ENCODE results near the gene NINJ1. TPM values are rescaled to one million over a fixed set of nuclear protein-coding genes. Genes with fewer than 3 reads are reported as not detected.

Gene NINJ1
- total and polyA plus RNA-seq, 2 of the 8 experiments (the other 6 are each of a cell fraction or from before 2014, with no cell fraction given), result 28.2 to 65.6 TPM

- ChIA-PET CTCF (ENCODE audit: partially characterized antibody) (interaction anchor here (0.7 to 4.8 kb wide), 18 partner anchors 8 to 154 kb away, joined by 3 to 35 read pairs (median 4); no protein-coding TSS in a partner anchor), POLR2A (ENCODE audit: partially characterized antibody) (no interaction called here)
- Histone ChIP-seq H3K79me1 (ENCODE audit: low read depth, low read length) (no peaks in the 10 kb centered on the region), H3K79me2 (ENCODE audit: control insufficient read depth in 1 of 2, insufficient read depth in 2 of 2, low read length in 2 of 2) (no peaks in the 10 kb centered on the region), H3K9me3 (ENCODE audit: insufficient read depth in 2 of 2, low read depth in 1 of 2, low read length in 1 of 2) (no peaks in the 10 kb centered on the region), H3K4me3 (ENCODE audit: extremely low read depth in 1 of 4, insufficient read depth in 2 of 4, low read depth in 3 of 4, low read length in 4 of 4) (no peak overlapping the region), H3K27me3 (replicated peaks in 1 of 4; ENCODE audit: control insufficient read depth in 3 of 4, extremely low read depth in 1 of 4, insufficient read depth in 3 of 4, low read length in 3 of 4) (no peaks in the 10 kb centered on the region), H2AFZ (ENCODE audit: low read length) (no peak overlapping the region), H2BK5ac (ENCODE audit: low read depth, low read length) (no peak overlapping the region), H2BK20ac (ENCODE audit: low read length) (0 out of 2 replicates have a peak overlapping the region, but pooled peaks have one; percentile 66), H3K27ac (ENCODE audit: low read depth, low read length) (no peak overlapping the region), H3K4ac (replicated peaks; ENCODE audit: insufficient read length, low read depth, low read length) (no peak overlapping the region), H2AK5ac (ENCODE audit: low read depth, low read length) (no peak overlapping the region), H3K23me2 (ENCODE audit: low read depth, low read length) (no peaks in the 10 kb centered on the region), H2BK120ac (replicated peaks; ENCODE audit: low read depth, low read length) (no peak overlapping the region), H3K23ac (ENCODE audit: insufficient read length) (no peak overlapping the region), H4K91ac (replicated peaks; ENCODE audit: insufficient read length, low read length) (no peak overlapping the region), H4K8ac (ENCODE audit: extremely low read depth, insufficient read depth, low read length) (no peak overlapping the region), H2BK12ac (ENCODE audit: low read depth, low read length) (no peak overlapping the region), H3K14ac (ENCODE audit: insufficient read length) (no peak overlapping the region), H3K9ac (replicated peaks in 1 of 4; ENCODE audit: extremely low read depth in 1 of 4, low read depth in 3 of 4, low read length in 3 of 4) (no peak overlapping the region), H3K4me2 (ENCODE audit: insufficient read depth in 1 of 2, low read depth in 2 of 2, low read length in 2 of 2) (peak overlapping the region in 1 of 2 experiments; percentile 5; a peak in 1 of 4 replicates), H3K36me3 (ENCODE audit: control insufficient read depth in 2 of 4, insufficient read depth in 4 of 4, low read length in 3 of 4) (no peaks in the 10 kb centered on the region), H3K18ac (ENCODE audit: extremely low read depth, low read length) (no peak overlapping the region), H4K5ac (ENCODE audit: insufficient read length, low read depth, low read length) (no peak overlapping the region), H4K20me1 (replicated peaks in 1 of 2; ENCODE audit: control insufficient read depth in 1 of 2, insufficient read depth in 2 of 2, low read length in 2 of 2) (no peaks in the 10 kb centered on the region), H3K4me1 (replicated peaks in 1 of 4; ENCODE audit: control insufficient read depth in 3 of 4, insufficient read depth in 4 of 4, low read length in 3 of 4) (no peaks in the 10 kb centered on the region), H3K56ac (replicated peaks; ENCODE audit: insufficient read length, low read depth, low read length) (no peak overlapping the region), H2BK15ac (ENCODE audit: low read length) (peak overlapping the region; percentile 65; the same call in 1 of the 2 replicates)
- peak; percentile 72 for FAIRE-seq
- 35% methylated on average over 19 of the region's 19 CpGs; no CpG with 5 or more reads in 1 of the 2 experiments for WGBS, 2 experiments (ENCODE audit: extremely low coverage in 1 of 2, insufficient coverage in 1 of 2, insufficient read length in 1 of 2, insufficient replicate concordance in 2 of 2, low coverage in 1 of 2, low lambda C conversion rate in 2 of 2, missing lambda C conversion rate in 1 of 2)
- DNase-seq (ENCODE audit: low read depth in 1 of 2, low spot score in 2 of 2), result peak; percentile 59 to 98
- TF ChIP-seq BRCA1 (IDR thresholded peaks at IDR 0.05; ENCODE audit: low read depth, low read length) (0 out of 2 replicates have a peak, but pooled peaks have one; percentile 18), CTCF (IDR thresholded peaks at IDR 0.05; ENCODE audit: control extremely low read depth in 1 of 3, insufficient read depth in 1 of 3, low read depth in 1 of 3, low read length in 3 of 3) (peak; percentile 97 to 99 (median 99)), SIN3A (conservative IDR thresholded peaks at IDR 0.05 in 1 of 2, IDR thresholded peaks at IDR 0.05 in 1 of 2; ENCODE audit: low read depth in 1 of 2, low read length in 2 of 2) (0 out of 4 replicates have a peak, but pooled peaks of 1 of the 2 experiments have one; percentile 52), CTBP2 (IDR thresholded peaks at IDR 0.05; ENCODE audit: borderline replicate concordance, insufficient read depth, insufficient read length, low read length) (no peak), JUND (IDR thresholded peaks at IDR 0.05; ENCODE audit: low read length) (0 out of 2 replicates have a peak, but pooled peaks have one; percentile 26), TCF12 (IDR thresholded peaks at IDR 0.05; ENCODE audit: low read depth, low read length) (0 out of 2 replicates have a peak, but pooled peaks have one; percentile 49), EZH2 (IDR thresholded peaks at IDR 0.05; ENCODE audit: low read depth, low read length, severe bottlenecking) (no peak)
Measured at GRCh38 chr9:93159601-93160471, 25.8 kb upstream of the NINJ1 start.

All from H1 (cell line).